SK-N-SH (cell line): Measurements from ENCODE around the gene CTAG1A.

ENCODE experiments used
- CTCF ChIP-seq: fragments of 200-600 bp; sonication (generic); IDR thresholded peaks from 2 replicates; pipeline ENCODE4 v1.6.1; 2017; ENCODE audit warnings: antibody characterized with exemption, mild to moderate bottlenecking, moderate library complexity
- JUND ChIP-seq: IDR thresholded peaks from 2 replicates; pipeline ENCODE4 v1.4.0; 2012
- MAX ChIP-seq: IDR thresholded peaks from 2 replicates; pipeline ENCODE4 v1.4.0; 2012; ENCODE audit warnings: low read depth
- MXI1 ChIP-seq: IDR thresholded peaks from 2 replicates; pipeline ENCODE4 v1.6.1; 2012; ENCODE audit warnings: mild to moderate bottlenecking, low read depth, low read length, improper control_type of control experiment
- NRF1 ChIP-seq: IDR thresholded peaks from 2 replicates; pipeline ENCODE4 v1.6.1; 2012; ENCODE audit warnings: low read depth, mild to moderate bottlenecking, low read length

DNA sequence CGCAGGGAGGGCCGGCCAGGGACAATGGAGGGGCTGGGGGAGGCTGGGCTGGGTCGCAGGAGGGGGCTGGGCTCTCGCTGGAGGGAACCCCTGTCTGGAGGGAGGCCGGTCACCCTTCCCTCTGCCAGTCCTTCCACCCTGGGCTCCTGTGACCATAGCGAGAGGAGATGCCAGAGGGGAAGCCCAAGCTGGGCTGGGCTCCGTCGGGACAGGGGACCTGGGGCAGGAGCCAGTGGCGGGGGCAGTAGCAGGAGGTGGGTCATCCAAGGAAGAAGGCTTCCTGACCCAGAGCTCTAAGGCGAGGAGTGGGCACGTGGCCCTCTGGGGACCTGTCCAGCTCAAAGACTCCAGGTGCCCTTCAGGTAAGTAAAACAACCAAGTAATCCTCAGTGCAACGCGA is 17.3 kb downstream of the CTAG1A start:
- TF ChIP-seq CTCF (no peak), MXI1 (no peak), MAX (no peak), NRF1 (no peak), JUND (no peak)
